GM10266 (cell line): ENCODE data around the gene PLCXD1.

Experiments
- DNase-seq: peaks from one replicate; pipeline ENCODE4 v3.0.0; 2012; ENCODE audit errors: extremely low spot score
- CTCF ChIP-seq: IDR thresholded peaks from 2 replicates; pipeline ENCODE4 v1.5.1; 2012; ENCODE audit warnings: mild to moderate bottlenecking, low read depth; ENCODE audit not compliant: control insufficient read depth, insufficient read depth; ENCODE audit errors: missing control alignments

The PLCXD1 gene

GRCh38 chrX:330726-331150 is 49.6 kb downstream of the PLCXD1 start:
- no peak for DNase-seq
- no peak for TF ChIP-seq CTCF

- no peak for DNase-seq
- TF ChIP-seq CTCF: no peak
Observed at GRCh38 chrX:331151-331824, 50.1 kb downstream of the PLCXD1 start.

GRCh38 chrX:331825-332495 is 50.8 kb downstream of the PLCXD1 start:
- no peak for DNase-seq
- no peak for TF ChIP-seq CTCF

GRCh38 chrX:332496-332860 is 51.3 kb downstream of the PLCXD1 start:
- no peak for TF ChIP-seq CTCF
- DNase-seq: no peak

DNA sequence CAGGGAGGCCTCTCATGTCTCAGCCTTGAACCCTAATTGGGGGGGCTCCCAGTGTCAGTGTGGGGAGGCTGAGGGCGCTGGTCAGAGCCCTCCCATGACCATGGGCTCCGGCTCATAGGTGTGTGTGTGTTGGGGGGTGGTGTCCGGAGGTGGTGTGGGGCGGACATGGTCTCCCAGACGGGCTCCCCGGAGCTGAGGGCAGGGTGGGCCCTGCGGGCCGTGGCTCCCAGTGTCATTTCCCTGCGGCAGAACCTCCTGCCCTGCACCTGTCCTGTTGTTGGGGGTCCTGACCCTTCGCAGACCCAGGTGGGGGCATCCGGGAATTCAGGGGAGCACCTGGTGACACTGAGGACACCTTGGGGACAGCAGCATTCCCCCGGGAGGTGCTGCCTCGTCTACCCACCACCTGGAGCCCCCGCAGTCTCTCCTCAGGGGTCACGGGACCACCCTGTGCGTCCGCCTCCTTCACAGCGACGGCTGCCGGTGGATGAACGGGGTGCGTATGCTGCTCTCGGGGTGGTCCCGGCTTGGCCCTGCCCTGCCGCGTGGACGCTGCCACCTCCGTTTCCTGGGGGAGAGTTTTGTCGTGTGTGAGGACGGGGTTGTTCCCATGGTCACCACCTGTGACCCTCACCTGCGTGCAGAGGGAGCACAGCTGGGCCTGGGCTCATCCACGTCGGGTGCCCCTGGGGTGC is 51.9 kb downstream of the PLCXD1 start:
- no peak for TF ChIP-seq CTCF
- DNase-seq: no peak

- TF ChIP-seq CTCF: no peak
- DNase-seq: no peak
Observed at GRCh38 chrX:333611-334311, 52.6 kb downstream of the PLCXD1 start.
